ENCODE results near the gene HECTD1. TPM values are rescaled to one million over a fixed set of nuclear protein-coding genes. Genes with fewer than 3 reads are reported as not detected.

The HECTD1 gene
- total RNA-seq, 1 donor from 2014 or later: 291 TPM

DNA sequence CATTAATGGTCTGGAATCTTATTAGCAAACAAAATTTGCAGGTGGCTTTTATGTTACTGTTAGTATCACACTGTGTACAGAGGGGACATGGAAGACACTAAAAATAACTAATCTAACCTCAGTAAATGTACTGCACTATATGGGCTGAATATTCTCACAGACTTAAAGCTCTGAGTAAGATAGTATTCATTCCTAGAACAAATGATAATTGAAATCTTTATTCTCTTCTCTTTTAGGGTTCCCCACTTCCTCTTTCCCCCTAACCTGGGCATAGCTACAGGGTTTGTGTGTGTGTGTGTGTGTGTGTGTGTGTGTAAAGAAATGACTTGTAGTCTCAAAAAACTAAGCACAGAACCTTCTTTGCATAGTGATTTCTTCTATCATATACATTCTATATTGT is 21.4 kb upstream of the HECTD1 start:
- Histone ChIP-seq H3K27me3 (ENCODE audit: control insufficient read depth, insufficient read depth, low read length) (no peaks in the 10 kb centered on the region), H3K36me3 (ENCODE audit: control insufficient read depth, insufficient read depth, low read length) (no peaks in the 10 kb centered on the region), H3K4me3 (ENCODE audit: low read depth, low read length) (no peak overlapping the region)
- DNase-seq (ENCODE audit: low read depth) (no peak), FAIRE-seq (no peak)
- TF ChIP-seq, protein P1, sequence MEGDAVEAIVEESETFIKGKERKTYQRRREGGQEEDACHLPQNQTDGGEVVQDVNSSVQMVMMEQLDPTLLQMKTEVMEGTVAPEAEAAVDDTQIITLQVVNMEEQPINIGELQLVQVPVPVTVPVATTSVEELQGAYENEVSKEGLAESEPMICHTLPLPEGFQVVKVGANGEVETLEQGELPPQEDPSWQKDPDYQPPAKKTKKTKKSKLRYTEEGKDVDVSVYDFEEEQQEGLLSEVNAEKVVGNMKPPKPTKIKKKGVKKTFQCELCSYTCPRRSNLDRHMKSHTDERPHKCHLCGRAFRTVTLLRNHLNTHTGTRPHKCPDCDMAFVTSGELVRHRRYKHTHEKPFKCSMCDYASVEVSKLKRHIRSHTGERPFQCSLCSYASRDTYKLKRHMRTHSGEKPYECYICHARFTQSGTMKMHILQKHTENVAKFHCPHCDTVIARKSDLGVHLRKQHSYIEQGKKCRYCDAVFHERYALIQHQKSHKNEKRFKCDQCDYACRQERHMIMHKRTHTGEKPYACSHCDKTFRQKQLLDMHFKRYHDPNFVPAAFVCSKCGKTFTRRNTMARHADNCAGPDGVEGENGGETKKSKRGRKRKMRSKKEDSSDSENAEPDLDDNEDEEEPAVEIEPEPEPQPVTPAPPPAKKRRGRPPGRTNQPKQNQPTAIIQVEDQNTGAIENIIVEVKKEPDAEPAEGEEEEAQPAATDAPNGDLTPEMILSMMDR (IDR thresholded peaks at IDR 0.05; ENCODE audit: insufficient read depth, low read length, severe bottlenecking): no peak

DNA sequence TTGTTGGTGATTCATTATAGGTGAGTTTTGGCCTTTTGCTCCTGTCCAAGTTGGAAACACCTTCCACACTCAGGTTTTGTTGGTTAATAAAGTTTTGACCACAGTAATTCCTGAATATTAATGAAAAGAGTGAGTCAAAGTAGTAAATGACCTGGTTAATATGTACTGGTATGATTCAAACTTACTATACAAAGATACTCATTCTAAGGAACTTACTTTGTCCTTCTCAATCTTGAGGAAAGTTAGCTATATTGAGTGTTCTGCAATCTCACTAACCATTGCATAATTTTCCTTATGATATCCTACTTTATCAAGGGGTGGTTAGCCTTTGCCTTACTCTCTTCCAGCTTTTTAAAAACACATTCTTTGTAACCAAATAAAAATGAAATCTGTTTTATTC is 20.9 kb upstream of the HECTD1 start:
- no peaks in the 10 kb centered on the region for H3K36me3 ChIP-seq (ENCODE audit: control insufficient read depth, insufficient read depth, low read length)
- H3K27me3 ChIP-seq (ENCODE audit: control insufficient read depth, insufficient read depth, low read length): no peaks in the 10 kb centered on the region
- H3K4me3 ChIP-seq (ENCODE audit: low read depth, low read length): no peak overlapping the region
- FAIRE-seq (no peak), DNase-seq (ENCODE audit: low read depth) (peak; percentile 73)
- TF ChIP-seq, protein P1 (IDR thresholded peaks at IDR 0.05; ENCODE audit: insufficient read depth, low read length, severe bottlenecking): no peak

DNA sequence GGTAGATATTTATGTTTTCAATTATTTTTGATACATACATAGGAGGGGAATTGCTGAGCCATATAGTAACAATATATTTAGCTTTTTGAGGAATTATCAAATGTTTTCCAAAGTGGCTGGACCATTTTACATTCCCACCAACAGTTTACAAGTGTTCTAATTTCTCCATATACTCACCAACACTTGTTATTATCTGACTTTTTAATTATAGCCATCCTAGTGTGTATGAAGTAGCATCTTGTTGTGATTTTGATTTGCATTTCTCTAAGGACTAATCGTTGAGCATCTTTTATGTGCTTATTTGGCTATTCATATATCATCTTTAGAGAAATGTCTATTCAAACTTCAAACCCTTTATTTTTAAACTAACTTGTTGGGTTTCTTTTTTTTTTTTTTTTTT is 17.2 kb upstream of the HECTD1 start:
- no peak for FAIRE-seq
- Histone ChIP-seq H3K36me3 (ENCODE audit: control insufficient read depth, insufficient read depth, low read length) (no peaks in the 10 kb centered on the region), H3K4me3 (ENCODE audit: low read depth, low read length) (no peak overlapping the region), H3K27me3 (ENCODE audit: control insufficient read depth, insufficient read depth, low read length) (no peaks in the 10 kb centered on the region)
- no peak for DNase-seq (ENCODE audit: low read depth)
- TF ChIP-seq, protein P1 (IDR thresholded peaks at IDR 0.05; ENCODE audit: insufficient read depth, low read length, severe bottlenecking): no peak

DNA sequence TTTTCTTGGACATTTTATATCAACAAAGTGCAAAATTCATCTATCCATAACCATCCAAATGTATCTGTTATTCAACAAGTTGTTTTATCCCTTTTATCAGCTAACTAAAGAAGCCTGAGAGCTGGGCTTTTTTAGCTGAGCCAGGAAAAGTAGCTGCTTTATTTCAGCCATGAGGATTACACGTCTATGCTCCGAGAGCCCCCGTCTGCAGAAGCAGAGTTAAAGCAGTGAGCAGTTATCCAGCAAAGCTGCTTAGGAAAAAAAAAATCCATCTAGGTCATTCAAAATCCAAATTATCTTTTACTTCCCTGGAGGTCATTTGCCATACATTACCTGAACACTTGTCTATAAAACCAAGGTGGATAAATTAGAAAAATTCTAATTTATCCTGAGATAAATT is 15.7 kb upstream of the HECTD1 start:
- Histone ChIP-seq H3K4me3 (ENCODE audit: low read depth, low read length) (no peak overlapping the region), H3K27me3 (ENCODE audit: control insufficient read depth, insufficient read depth, low read length) (no peaks in the 10 kb centered on the region), H3K36me3 (ENCODE audit: control insufficient read depth, insufficient read depth, low read length) (no peaks in the 10 kb centered on the region)
- TF ChIP-seq, protein P1 (IDR thresholded peaks at IDR 0.05; ENCODE audit: insufficient read depth, low read length, severe bottlenecking): no peak
- FAIRE-seq (no peak), DNase-seq (ENCODE audit: low read depth) (no peak)

DNA sequence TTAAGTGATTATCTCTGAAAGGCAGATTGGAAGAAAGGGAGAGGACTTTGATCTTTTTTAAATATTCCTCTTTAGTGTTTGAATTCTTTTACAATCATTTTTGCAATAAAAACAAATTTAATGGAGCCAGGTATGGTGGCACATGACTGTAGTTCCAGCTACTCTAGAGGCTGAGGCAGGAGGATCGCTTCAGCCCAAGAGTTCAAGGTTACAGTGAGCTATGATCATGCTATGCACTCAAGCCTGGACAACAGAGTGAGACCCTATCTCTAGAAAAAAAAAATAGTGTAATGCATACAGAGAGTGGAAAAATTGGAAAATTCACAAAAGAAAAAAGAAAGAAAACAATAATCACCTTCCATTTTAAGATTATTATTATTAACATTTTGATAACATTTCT is 15.2 kb upstream of the HECTD1 start:
- no peak overlapping the region for H3K4me3 ChIP-seq (ENCODE audit: low read depth, low read length)
- DNase-seq (ENCODE audit: low read depth) (no peak), FAIRE-seq (no peak)
- TF ChIP-seq, protein P1 (IDR thresholded peaks at IDR 0.05; ENCODE audit: insufficient read depth, low read length, severe bottlenecking): no peak
- no peaks in the 10 kb centered on the region for H3K27me3 ChIP-seq (ENCODE audit: control insufficient read depth, insufficient read depth, low read length)
- H3K36me3 ChIP-seq (ENCODE audit: control insufficient read depth, insufficient read depth, low read length): no peaks in the 10 kb centered on the region

DNA sequence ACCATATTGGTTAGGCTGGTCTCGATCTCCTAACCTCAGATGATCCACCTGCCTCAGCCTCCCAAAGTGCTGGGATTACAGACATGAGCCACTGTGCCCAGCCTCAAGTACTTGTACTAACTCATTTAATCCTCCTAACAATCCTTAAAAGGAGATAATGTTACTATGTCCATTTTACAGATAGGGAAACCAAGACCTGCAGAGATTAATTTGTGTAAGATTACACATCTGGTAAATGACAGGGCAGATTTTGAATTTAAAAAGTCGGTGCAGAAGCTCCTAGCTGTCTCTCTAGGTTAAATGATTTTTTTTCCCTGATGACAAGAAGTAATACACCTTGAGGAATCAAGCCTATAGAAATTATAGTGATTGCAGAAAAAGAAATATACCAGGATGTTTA is 13.7 kb upstream of the HECTD1 start:
- Histone ChIP-seq H3K4me3 (ENCODE audit: low read depth, low read length) (no peak overlapping the region), H3K27me3 (ENCODE audit: control insufficient read depth, insufficient read depth, low read length) (no peaks in the 10 kb centered on the region), H3K36me3 (ENCODE audit: control insufficient read depth, insufficient read depth, low read length) (no peaks in the 10 kb centered on the region)
- DNase-seq (ENCODE audit: low read depth) (no peak), FAIRE-seq (no peak)
- TF ChIP-seq, protein P1 (IDR thresholded peaks at IDR 0.05; ENCODE audit: insufficient read depth, low read length, severe bottlenecking): no peak
